GM18526 (cell line): ENCODE measurements around the gene ARHGAP24.

Source experiments
- POLR2A ChIP-seq: IDR thresholded peaks from 3 replicates; pipeline ENCODE4 v1.6.1; 2011; ENCODE audit not compliant: insufficient read length; ENCODE audit errors: extremely low read depth

ARHGAP24 gene

DNA sequence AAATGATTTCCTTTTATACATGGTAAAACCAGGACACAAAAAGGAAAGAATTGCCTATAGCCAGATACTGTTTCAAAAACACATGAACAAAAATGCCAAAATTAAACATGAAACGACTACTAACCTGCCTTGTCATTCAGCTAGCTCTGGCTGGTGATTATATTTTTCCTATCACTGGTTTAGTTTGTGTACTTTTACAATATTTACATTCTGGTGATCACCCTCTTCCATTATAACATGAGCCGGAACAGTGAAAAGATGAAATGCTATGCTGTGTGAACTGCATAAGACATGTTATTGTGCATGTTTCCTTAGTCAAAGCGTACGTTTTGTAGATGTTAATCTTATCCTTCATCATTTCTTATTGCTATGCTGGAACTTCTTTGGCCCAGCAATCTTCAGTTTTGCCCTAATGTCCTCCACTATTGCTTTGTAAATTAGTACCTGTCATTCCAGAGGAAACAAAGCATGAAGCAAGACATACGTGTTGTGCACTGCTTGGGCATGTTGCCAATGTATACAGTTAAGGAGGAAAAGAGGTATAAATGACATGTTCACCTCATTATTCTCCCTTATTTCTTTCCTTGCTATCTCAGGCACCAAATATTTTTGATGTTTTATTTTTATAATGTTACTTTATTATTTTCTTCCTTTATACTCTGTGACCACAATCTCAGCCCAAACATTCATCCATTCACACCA lies 386.3 kb downstream of the ARHGAP24 start:
- TF ChIP-seq POLR2A, result no peak

DNA sequence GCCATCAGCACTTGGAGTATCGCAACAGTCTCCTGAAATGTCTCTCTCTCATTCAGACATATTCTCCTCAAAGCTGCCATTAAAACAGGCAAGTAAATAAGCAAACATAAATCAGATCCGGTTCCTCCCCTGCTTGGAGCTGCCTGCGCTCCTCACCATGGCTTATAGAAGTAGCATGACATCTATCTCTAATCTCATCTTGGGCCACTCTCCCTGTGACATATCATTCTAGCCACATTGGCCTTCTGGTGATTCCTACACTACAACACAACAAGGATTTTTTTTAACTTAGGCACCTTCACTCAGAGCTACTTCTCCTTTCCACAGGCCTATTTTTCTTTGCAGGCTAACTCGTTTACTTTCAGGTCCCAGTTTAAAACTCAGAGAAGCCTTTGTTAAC lies 387.9 kb downstream of the ARHGAP24 start:
- no peak for TF ChIP-seq POLR2A

DNA sequence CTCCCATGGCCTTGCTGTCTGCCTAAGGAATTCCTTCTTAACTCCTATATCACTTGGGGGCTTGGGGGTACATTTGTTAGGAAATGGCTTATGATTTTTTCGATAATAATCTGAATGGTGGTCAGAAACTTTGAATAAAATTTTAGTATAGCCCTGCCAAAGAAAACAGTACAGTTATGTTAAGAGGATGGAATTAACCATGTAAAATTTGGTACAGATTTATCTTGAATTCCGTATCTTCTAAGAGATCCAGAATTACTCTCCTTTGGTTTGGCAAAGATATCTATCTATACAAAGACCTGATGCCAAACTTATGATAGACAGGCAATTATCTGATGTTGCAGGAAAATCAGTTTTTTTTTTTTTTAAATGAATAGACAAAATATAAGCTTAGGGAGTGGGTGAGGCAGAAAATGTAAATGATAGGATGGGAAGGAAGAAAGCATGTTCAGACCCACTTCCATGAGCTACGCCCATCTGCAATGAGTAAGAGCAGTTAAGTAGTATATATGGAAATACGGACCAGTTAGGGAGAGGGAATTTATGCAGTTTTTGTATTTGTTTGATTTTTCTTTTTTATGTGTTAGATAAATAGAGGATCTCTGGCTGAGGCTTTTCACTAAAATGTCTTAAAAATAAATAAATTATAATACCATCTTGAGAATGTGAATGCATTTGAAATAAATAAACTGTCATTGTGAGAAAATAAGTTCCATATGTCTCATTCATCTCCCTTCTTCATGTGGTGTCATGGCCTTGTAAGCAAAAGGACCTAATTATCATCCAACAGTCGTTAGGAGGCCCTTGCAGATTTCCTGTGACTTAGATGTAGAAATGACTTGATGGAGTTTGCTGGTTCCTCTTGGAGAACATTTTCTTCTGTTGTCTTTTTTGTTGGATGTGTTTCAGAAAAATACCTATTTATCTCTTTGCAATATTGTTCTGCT lies 389.6 kb downstream of the ARHGAP24 start:
- TF ChIP-seq POLR2A, result no peak

DNA sequence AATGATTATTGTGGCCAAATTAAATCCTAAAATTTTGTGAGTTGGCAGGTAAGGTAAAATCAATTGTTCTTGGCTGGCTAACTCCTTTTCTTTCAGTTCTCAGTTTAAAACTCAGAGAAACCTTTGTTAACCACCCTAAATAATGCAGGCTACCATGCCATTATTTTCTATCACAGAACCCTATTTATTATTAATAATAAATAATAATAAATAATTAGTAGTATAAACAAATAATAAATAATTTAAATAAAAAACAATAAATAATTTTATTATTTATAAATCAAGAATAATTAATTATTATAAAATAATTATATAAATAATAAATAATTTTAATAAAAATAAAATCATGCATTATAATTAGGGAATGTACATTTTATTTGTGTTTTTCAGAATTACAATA lies 390.3 kb downstream of the ARHGAP24 start:
- no peak for TF ChIP-seq POLR2A

DNA sequence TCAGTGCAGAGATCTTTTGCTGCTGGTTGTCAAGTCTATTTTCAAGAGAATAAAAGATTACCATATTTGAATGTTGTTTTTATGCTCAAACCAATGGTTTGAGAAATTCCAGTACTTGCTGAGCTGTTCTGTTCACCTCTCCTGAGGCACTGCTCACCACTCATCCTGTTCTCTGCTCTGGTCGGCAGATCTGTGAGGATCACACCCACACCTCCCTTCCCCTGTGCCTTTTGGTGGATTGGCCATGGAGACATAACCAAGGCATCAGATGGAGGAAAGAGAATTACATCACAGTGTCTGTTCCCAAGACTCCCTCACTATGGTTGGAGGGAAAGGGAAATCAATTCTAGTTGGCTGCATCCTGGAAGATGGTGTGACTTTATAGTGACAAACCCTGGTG lies 391.6 kb downstream of the ARHGAP24 start:
- no peak for TF ChIP-seq POLR2A

DNA sequence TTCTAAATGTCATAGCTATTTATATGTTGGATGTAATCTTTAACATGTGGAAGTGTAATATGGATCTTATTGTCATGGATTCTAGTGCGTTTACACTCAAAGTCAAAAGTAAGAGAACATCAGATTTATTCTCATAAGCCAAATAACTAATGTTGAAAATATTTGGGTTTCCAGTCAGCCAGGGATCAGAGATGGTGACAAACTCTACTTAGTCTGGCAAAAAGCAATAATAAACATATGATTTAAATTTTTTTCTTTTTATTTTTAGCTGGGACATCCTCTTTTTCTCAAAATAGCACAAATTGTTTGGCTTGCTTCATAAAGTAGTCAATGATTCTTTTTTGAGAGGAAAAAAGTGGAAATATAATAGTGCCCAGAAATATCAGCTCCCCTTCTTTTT lies 392.3 kb downstream of the ARHGAP24 start:
- TF ChIP-seq POLR2A, result no peak

DNA sequence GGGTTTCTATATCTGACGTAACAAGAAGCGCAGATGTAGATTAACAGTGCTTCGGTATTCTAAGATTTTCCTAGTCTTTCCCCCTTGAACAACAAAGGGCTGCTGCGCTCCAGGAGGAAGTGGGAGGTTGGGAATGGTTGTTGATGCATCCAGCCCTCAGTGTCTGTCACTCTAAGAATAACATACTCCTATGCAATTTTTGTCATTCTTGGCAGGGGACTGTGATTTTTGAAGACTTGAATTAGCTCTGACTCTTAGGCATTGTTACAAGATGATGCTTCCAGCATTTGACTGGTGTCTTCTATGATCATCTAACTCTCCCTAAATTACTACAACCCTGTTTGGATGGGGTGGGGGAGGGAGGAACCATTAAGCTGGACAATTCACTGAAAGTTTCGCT lies 394.2 kb downstream of the ARHGAP24 start:
- no peak for TF ChIP-seq POLR2A

DNA sequence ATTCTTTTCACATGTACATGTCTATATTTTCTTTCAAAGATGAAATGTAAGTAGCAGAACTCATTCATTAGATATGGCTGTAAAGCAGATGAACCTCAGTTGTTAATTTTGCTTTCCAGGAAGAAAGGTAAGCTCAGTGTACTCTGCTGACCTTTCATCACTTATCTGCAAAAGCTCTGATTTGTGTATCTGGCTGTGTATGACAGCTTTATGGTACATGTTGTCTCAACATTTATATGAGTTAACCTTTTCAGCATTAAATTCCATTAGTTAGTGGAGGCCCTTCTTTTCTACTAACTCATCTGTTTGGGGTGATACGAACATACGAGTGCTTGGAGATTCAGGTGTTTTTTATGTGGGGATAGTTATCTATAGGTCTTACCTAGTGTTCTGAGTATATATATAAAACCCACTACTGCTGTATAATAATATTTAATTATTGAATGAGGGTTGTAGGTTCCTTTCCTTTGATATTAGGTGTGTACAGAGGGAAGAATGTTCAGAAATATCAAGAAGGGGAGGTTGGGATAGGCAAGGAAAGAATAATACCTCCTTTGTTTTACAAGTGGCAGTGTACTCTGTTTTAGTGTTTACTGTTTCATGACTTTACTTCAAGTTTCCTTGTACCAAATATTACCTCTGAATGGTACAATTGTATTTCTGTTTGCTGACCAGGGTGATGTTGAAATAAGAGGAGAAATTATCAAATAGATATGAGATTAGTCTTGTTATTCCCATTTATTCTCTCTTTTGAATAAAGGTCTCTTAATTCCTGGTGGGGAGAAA lies 395.5 kb downstream of the ARHGAP24 start:
- no peak for TF ChIP-seq POLR2A

DNA sequence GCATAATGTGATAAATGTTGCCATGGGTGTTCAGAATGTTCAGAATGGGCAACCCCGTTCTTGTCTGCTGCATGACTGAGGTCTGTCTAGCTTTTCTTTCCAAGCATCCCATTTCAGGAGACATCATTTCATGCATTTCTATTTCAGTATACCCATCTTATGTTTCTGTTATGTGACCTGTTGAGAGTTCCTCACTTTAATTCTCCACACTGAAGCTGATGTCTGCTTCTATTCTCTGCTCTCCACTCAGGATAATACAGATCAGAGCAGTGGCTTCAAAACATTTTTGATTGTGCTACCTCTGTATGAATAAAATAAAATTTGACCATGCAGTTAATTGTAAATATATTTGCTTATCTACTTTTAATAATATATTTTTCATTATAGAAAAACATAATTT lies 398.6 kb downstream of the ARHGAP24 start:
- no peak for TF ChIP-seq POLR2A

DNA sequence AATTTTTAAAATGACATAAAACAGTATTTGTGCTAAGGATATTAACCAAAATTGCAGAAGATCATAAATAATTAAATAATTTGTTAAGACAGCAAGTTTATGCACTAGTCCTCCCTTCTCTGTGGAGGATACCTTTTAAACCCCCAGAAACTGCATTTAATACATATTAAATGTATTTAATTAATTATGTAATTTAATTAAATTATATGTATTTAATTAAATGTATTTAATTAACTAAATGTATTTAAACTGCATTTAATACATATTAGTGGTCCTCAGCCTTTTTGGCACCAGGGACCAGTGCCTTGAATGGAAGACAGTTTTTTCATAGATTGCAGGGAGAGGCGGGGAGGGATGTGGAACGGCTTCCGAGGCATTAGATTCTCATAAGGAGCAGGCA lies 404.6 kb downstream of the ARHGAP24 start:
- no peak for TF ChIP-seq POLR2A

DNA sequence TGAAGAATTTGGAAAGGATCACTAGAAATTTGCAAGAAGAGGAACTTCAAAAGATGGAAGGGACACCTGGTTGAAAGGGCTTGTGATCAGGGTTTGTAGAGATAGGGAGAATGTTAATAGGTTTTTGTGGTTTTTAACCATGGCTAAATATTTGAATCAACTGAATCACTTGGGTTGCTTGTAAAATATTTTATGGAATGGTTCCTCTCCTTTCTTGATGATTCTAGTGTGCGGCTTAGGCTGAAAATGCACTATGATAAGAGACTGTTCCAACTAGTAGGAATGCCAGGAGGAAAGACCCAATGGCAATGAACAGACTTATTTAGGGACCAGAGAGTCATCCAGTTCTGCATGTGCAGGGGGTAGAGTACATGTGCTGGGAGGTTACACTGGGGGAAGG lies 408.2 kb downstream of the ARHGAP24 start:
- TF ChIP-seq POLR2A, result no peak

DNA sequence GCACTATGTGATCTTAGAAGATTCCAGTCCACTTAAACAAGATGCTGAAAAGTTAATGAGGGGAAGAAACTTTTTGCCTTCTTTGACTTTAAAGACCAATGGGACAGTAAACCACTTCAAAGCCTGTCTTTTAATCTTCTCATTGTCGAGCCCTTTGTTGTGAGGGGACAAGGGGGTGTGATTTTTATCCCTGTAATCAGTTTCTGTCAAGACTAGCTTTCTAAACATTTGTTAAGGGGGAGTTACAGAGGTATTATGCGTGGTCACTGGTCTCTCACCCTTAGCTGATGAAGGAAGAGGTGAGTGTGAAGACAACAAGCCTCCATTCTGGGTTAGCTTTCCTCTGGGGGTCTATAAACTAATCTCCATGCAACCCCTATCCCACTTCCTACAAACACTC lies 409.3 kb downstream of the ARHGAP24 start:
- no peak for TF ChIP-seq POLR2A

DNA sequence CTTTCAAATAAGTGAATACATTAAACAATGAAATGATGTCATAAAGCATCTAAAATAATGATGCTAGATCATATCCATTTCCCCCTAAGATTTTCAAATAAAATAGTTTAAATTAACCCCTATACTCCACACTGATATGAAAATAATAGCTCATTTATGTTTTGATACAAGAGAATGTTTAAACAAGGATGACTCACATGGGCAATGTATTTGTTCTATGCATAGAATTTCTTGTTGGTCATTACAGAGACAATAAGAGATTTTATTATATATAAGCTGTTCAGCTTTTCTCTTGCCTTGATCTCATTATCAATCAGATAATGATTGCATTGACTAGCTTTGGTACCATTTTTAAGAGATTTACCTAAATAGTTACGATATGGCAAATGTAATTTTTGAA lies 411.7 kb downstream of the ARHGAP24 start:
- TF ChIP-seq POLR2A, result no peak

DNA sequence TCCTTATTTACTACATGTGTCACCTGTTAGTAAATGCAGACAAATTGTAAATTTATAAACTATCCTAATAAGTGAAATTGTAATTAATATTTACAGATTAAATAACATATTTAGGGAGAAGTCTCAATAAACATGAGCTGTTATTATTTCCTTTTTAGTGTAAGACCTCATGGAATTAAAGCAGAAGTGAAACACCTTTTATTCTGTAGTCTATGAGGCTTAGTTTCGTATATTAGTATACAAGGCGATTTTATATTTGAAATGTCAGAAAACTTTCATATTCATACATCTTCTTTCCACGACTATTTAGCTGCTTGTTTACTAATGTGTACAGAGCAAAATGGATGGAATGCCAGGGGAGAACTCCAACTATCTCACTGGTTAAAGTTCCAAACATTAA lies 414.4 kb downstream of the ARHGAP24 start:
- no peak for TF ChIP-seq POLR2A

DNA sequence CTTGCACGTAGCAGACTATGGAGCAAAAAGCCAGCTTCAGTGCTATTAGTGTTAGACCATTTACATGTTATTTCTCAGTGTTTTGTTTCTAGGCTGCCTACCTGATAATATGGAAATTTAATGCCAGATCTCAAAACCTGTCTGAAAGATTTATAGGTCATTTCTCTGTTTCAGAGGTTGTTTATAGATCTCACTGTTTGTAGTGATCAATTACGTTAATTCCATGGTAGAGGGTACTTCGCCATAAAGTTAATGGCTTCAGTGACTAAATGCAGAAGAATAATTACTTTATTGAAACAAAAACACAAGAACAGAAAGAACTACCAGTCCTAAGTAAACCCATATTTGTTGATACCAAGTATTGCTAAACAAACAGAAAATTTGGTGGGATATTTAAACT lies 420.8 kb downstream of the ARHGAP24 start:
- no peak for TF ChIP-seq POLR2A

DNA sequence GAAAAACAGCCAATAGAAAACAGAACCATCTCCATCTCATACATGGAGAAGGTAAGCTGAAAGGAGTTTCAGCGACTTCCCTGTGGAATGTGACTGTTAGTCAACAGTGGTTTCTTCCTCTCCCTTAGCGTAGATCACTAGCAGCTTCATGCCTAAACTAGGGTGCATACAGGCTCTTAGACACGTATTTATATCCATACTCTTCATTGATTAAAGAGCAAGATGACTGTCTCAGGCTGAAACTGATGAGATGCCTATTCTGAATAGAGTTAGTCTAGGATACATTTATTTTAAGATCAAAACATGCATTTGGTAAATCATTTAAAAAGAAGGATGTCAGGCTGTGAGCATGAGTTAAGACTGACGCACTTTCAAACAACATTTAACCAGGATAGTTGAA lies 423.3 kb downstream of the ARHGAP24 start:
- TF ChIP-seq POLR2A, result no peak

DNA sequence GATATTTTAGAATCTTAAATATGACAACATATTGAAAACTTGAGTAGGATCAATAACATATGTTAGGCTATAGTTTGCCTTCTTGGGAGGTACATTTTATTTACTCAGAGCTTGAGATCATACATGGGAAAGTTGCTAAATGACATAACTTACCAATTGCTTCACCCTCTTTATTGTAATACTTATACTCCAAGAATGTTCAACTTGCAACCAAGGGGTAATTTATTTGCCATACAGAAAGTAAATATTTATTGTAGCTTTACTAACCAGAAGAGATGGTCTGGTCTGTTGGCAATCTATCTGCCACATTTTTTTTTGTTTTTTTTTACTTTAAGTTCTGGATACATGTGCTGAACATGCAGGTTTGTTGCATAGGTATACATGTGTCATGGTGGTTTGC lies 426.6 kb downstream of the ARHGAP24 start:
- TF ChIP-seq POLR2A, result no peak
